Adrenal gland (tissue), 5 donors: ENCODE measurements around the gene GOT1.

ENCODE experiments used
- CTCF ChIP-seq, 6 experiments: fragments of 450-650 bp in 4 of 6; fragments of 200-600 bp in 2 of 6; sonication (generic) in 1 of 6; IDR thresholded peaks; 1 replicate in 5 of 6; 2 replicates in 1 of 6; pipeline versions ENCODE4 v1.5.1 to v1.8.0; 2016 to 2021; ENCODE audit warnings: antibody characterized with exemption in 6 of 6, mild to moderate bottlenecking in 2 of 6, moderate library complexity in 1 of 6
- POLR2A ChIP-seq, 2 donors: fragments of 450-650 bp; IDR thresholded peaks; one replicate each; pipeline ENCODE4 v1.6.1; 2017; ENCODE audit warnings: antibody characterized with exemption in 2 of 2, mild to moderate bottlenecking in 2 of 2, moderate library complexity in 1 of 2
- donor health status: DM: no; HTN: no; CAD: no.

GRCh38 chr10:99438890-99439289, 8.5 kb upstream of the GOT1 start:
- TF ChIP-seq CTCF (IDR thresholded peaks at IDR 0.05) (no peak), POLR2A (IDR thresholded peaks at IDR 0.05) (no peak)
